DND-41 (cell line): Measurements from ENCODE around the gene MSI2.

Experiments
- ATAC-seq: fragments of 200-7000 bp; cut with Tn5 transposase; 3 replicates; pipeline ENCODE4 v1.9.1; 2021; ENCODE audit warnings: low read depth; ENCODE audit not compliant: insufficient read depth
- DNase-seq: peaks from one replicate; pipeline ENCODE4 v3.0.0-alpha.2; 2020
- H2AFZ ChIP-seq: 2 replicates; pipeline ENCODE4 v1.6.0; 2012; ENCODE audit warnings: low read depth, low read length
- H3K27ac ChIP-seq: 2 replicates; pipeline ENCODE4 v1.5.1; 2012; ENCODE audit warnings: low read length, inconsistent platforms
- H3K27me3 ChIP-seq: fragments of 200-600 bp; sonication (generic); 2 replicates; pipeline ENCODE4 v1.6.0; 2012; ENCODE audit warnings: low read length, mild to moderate bottlenecking, inconsistent platforms; ENCODE audit not compliant: insufficient read depth, poor library complexity
- H3K36me3 ChIP-seq: 2 replicates; pipeline ENCODE4 v1.5.1; 2012; ENCODE audit warnings: low read length, inconsistent platforms; ENCODE audit not compliant: insufficient read depth
- H3K4me1 ChIP-seq: 2 replicates; pipeline ENCODE4 v1.5.1; 2012; ENCODE audit warnings: mild to moderate bottlenecking, low read length; ENCODE audit not compliant: insufficient read depth
- H3K4me2 ChIP-seq: 2 replicates; pipeline ENCODE4 v1.6.0; 2012; ENCODE audit warnings: mild to moderate bottlenecking, moderate library complexity, low read length, inconsistent platforms; ENCODE audit not compliant: insufficient read depth
- H3K4me3 ChIP-seq, 2 experiments: fragments of 200-600 bp in 1 of 2; shearing (Covaris generic) in 1 of 2; 2 replicates each; pipeline ENCODE4 v1.5.1; 2012 to 2016; ENCODE audit warnings: inconsistent platforms in 2 of 2, low read length in 2 of 2, mild to moderate bottlenecking in 2 of 2, low read depth in 1 of 2, moderate library complexity in 1 of 2
- H3K79me2 ChIP-seq: 2 replicates; pipeline ENCODE4 v1.6.0; 2012; ENCODE audit warnings: low read length, inconsistent platforms; ENCODE audit not compliant: insufficient read depth
- H3K9ac ChIP-seq: 2 replicates; pipeline ENCODE4 v1.6.0; 2012; ENCODE audit warnings: low read depth, mild to moderate bottlenecking, inconsistent platforms, low read length, moderate library complexity
- H3K9me3 ChIP-seq: 2 replicates; pipeline ENCODE4 v1.5.1; 2012; ENCODE audit warnings: low read length, moderate library complexity, mild to moderate bottlenecking, inconsistent platforms; ENCODE audit not compliant: insufficient read depth, severe bottlenecking
- H4K20me1 ChIP-seq: 2 replicates; pipeline ENCODE4 v1.6.0; 2012; ENCODE audit warnings: low read length; ENCODE audit not compliant: insufficient read depth
- CTCF ChIP-seq: IDR thresholded peaks from 2 replicates; pipeline ENCODE4 v1.5.1; 2012; ENCODE audit warnings: borderline replicate concordance, low read length, moderate library complexity, mild to moderate bottlenecking; ENCODE audit not compliant: poor library complexity, severe bottlenecking; ENCODE audit errors: extremely low read depth
- EZH2 ChIP-seq: IDR thresholded peaks from 3 replicates; pipeline ENCODE4 v1.6.1; 2012; ENCODE audit warnings: borderline replicate concordance, low read depth, mild to moderate bottlenecking, moderate library complexity, low read length, inconsistent platforms; ENCODE audit not compliant: severe bottlenecking

Gene MSI2

GRCh38 chr17:57318913-57319312, 62.6 kb downstream of the MSI2 start:
- Histone ChIP-seq H3K27me3 (no peaks in the 10 kb centered on the region), H3K4me1 (no peaks in the 10 kb centered on the region), H3K4me2 (no peak overlapping the region), H3K4me3 (no peak overlapping the region), H3K27ac (peak overlapping the region; percentile 9; the same call in 1 of the 2 replicates), H3K79me2 (peaks cover 99% of the 10 kb centered on the region), H3K36me3 (peaks cover 98% of the 10 kb centered on the region), H2AFZ (no peak overlapping the region), H4K20me1 (peaks cover 90% of the 10 kb centered on the region), H3K9ac (no peak overlapping the region), H3K9me3 (no peaks in the 10 kb centered on the region)
- DNase-seq = no peak
- no peak for TF ChIP-seq CTCF
- TF ChIP-seq EZH2 = no peak
- no peak for ATAC-seq

- Histone ChIP-seq H3K36me3 (peaks cover 100% of the 10 kb centered on the region), H3K4me2 (no peak overlapping the region), H3K9ac (no peak overlapping the region), H3K27me3 (no peaks in the 10 kb centered on the region), H2AFZ (no peak overlapping the region), H3K79me2 (peaks cover 100% of the 10 kb centered on the region), H3K4me1 (peaks cover 6% of the 10 kb centered on the region; the same call in 1 of the 2 replicates), H4K20me1 (peaks cover 93% of the 10 kb centered on the region), H3K9me3 (no peaks in the 10 kb centered on the region), H3K27ac (peak overlapping the region; percentile 17; the same call in 1 of the 2 replicates), H3K4me3 (no peak overlapping the region)
- TF ChIP-seq CTCF = no peak
- TF ChIP-seq EZH2 = no peak
- no peak for ATAC-seq
- no peak for DNase-seq
These were observed 63.5 kb downstream of the MSI2 start for GRCh38 chr17:57319806-57320205.

DNA sequence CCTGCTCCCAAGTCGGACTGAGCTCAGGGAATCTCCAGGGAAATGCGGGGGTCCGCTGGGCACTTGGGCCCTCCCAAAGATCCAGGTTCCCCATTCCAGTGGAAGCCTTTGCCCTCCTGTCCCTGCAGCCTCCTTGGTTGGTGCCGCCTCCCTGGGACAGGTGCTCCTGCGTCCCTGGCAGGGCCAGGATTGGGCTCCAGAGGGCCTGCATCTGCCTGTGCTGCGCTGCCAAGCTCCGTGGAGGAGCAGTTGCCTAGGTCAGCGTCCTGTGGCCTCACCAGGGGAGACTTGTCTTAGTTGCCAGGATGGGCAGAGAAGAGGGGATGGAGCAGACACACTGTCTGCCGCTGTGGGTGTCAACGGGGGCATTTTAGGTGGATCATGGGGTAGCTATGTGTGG, 67.1 kb downstream of the MSI2 start:
- Histone ChIP-seq H4K20me1 (peaks cover 91% of the 10 kb centered on the region), H3K36me3 (peaks cover 100% of the 10 kb centered on the region), H3K79me2 (peaks cover 100% of the 10 kb centered on the region), H3K27me3 (no peaks in the 10 kb centered on the region), H3K9ac (no peak overlapping the region), H3K4me1 (peaks cover 41% of the 10 kb centered on the region), H2AFZ (no peak overlapping the region), H3K9me3 (no peaks in the 10 kb centered on the region), H3K27ac (0 out of 2 replicates have a peak overlapping the region, but pooled peaks have one; percentile 3), H3K4me3 (no peak overlapping the region), H3K4me2 (no peak overlapping the region)
- TF ChIP-seq EZH2 (no peak), CTCF (no peak)
- ATAC-seq (no peak), DNase-seq (no peak)

DNA sequence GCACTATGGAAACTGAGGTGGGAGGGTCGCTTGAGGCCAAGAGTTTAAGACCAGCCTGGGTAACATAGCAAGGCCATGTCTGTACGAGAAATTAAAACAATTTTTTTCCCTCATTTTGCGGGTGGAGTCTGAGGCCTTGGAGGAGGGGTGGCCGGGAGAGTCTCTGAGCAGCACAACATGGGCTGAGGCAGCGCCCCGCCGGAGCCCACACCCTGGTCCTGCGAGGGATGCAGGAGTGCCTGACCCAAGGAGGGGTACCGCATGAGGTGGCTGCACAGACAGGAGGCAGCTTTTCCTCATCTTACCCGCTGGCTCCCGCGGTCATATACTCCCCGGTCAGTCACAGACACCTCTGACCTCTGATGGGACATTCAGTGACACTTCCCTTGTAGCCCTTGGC, 67.7 kb downstream of the MSI2 start:
- Histone ChIP-seq H3K4me2 (no peak overlapping the region), H3K9ac (no peak overlapping the region), H2AFZ (no peak overlapping the region), H3K27ac (no peak overlapping the region; the same call in 1 of the 2 replicates), H4K20me1 (peaks cover 93% of the 10 kb centered on the region), H3K4me1 (peaks cover 44% of the 10 kb centered on the region), H3K79me2 (peaks cover 100% of the 10 kb centered on the region), H3K27me3 (no peaks in the 10 kb centered on the region), H3K4me3 (no peak overlapping the region), H3K9me3 (no peaks in the 10 kb centered on the region), H3K36me3 (peaks cover 100% of the 10 kb centered on the region)
- DNase-seq = no peak
- ATAC-seq = no peak
- TF ChIP-seq EZH2 (no peak), CTCF (no peak)
